CD4-positive, alpha-beta memory T cell (primary cell): ENCODE results near the gene TMEM174. TPM values are rescaled to one million over a fixed set of nuclear protein-coding genes. Genes with fewer than 3 reads are reported as not detected.

Experiments used
- CTCF ChIA-PET: fragments of 350-600 bp; sonication (Branson Sonifier 250); formaldehyde crosslinking; loops from one replicate; lab custom pipeline; 2021; ENCODE audit warnings: inconsistent platforms; ENCODE audit not compliant: partially characterized antibody; lab: Charles Lee
- POLR2A ChIA-PET: fragments of 350-600 bp; sonication (Branson Sonifier 250); formaldehyde crosslinking; loops from one replicate; lab custom pipeline; 2021; ENCODE audit not compliant: partially characterized antibody; lab: Charles Lee
- DNase-seq, 5 donors: peaks; one replicate each; pipeline versions ENCODE4 v3.0.0 to v3.0.0-alpha.2; 2020 to 2022; ENCODE audit warnings: mixed read lengths in 1 of 5
- H3K27ac ChIP-seq: one replicate; pipeline ENCODE4 v1.7.0; 2013; ENCODE audit warnings: low read depth, low read length
- H3K27me3 ChIP-seq: 2 replicates; pipeline ENCODE4 v1.7.0; 2013; ENCODE audit warnings: mild to moderate bottlenecking, low read length, moderate library complexity; ENCODE audit not compliant: insufficient read depth
- H3K36me3 ChIP-seq: 2 replicates; pipeline ENCODE4 v1.7.0; 2013; ENCODE audit warnings: mild to moderate bottlenecking, low read length, moderate library complexity; ENCODE audit not compliant: insufficient read depth
- H3K4me1 ChIP-seq: 2 replicates; pipeline ENCODE4 v1.7.0; 2013; ENCODE audit warnings: mild to moderate bottlenecking, low read length, moderate library complexity; ENCODE audit not compliant: insufficient read depth
- H3K4me3 ChIP-seq, 2 donors: one replicate each; pipeline ENCODE4 v1.7.0; 2013; ENCODE audit warnings: low read length in 2 of 2, mild to moderate bottlenecking in 1 of 2
- H3K9me3 ChIP-seq, 2 donors: one replicate each; pipeline ENCODE4 v1.7.0; 2013; ENCODE audit warnings: low read length in 2 of 2, control low read depth in 1 of 2; ENCODE audit not compliant: control insufficient read depth in 1 of 2
- H3K27ac Mint-ChIP-seq, 7 donors: one replicate each; pipeline ENCODE4 v1.8.0; 2020 to 2021; ENCODE audit warnings: mixed read lengths in 7 of 7, mild to moderate bottlenecking in 6 of 7, inconsistent platforms in 3 of 7, moderate library complexity in 3 of 7
- H3K27me3 Mint-ChIP-seq, 2 donors: one replicate each; pipeline ENCODE4 v1.8.0; 2020 to 2021; ENCODE audit warnings: mixed read lengths in 2 of 2
- H3K36me3 Mint-ChIP-seq, 2 donors: one replicate each; pipeline ENCODE4 v1.8.0; 2020 to 2021; ENCODE audit warnings: mixed read lengths in 2 of 2, inconsistent platforms in 1 of 2, mild to moderate bottlenecking in 1 of 2
- H3K4me1 Mint-ChIP-seq, 4 donors: one replicate each; pipeline ENCODE4 v1.8.0; 2020 to 2021; ENCODE audit warnings: mixed read lengths in 4 of 4, mild to moderate bottlenecking in 1 of 4
- H3K4me3 Mint-ChIP-seq, 8 donors: one replicate each; pipeline ENCODE4 v1.8.0; 2020 to 2021; ENCODE audit warnings: mixed read lengths in 8 of 8, mild to moderate bottlenecking in 7 of 8, moderate library complexity in 6 of 8, inconsistent platforms in 3 of 8
- H3K9me3 Mint-ChIP-seq, 8 donors: one replicate each; pipeline ENCODE4 v1.8.0; 2020 to 2021; ENCODE audit warnings: mixed read lengths in 8 of 8, mild to moderate bottlenecking in 5 of 8, inconsistent platforms in 3 of 8, moderate library complexity in 1 of 8
- intact Hi-C: fragments of 100-400 bp; cut with micrococcal nuclease; formaldehyde crosslinking; loops from one replicate; pipeline ENCODE4 v1.15.1; 2023
- polyA plus RNA-seq, 2 donors: library from polyadenylated mRNA; unstranded; fragments of 300-500 nt; fragmentation: Illumina TruSeq; gene quantifications; one replicate each; pipeline ENCODE4 v1.2.3, GENCODE V29; 2021
- total RNA-seq, 2 experiments: library from RNA; stranded (reverse); gene quantifications; one replicate each; pipeline ENCODE4 v1.2.3, GENCODE V29; 2021

The TMEM174 gene
- total and polyA plus RNA-seq, 4 experiments from 2014 or later: not detected

DNA sequence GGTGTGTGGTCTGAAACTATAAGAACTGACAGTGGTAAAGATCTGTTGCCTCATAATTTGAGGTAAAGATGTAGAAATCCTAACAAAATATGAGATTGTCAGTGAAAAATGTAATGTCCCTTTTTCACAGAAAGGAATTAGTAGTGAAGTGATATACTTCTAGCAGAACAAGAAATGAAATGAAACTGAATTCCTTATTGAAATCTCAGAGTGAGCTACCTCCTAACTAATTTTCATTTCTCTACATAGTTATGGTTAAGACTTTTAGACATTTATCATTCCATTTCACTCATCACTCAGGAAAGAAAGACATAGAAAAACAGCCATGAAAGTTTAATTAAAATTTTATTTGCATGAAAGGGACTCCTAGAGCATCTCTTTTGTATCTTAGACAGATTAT is 48.7 kb downstream of the TMEM174 start:
- Mint-ChIP-seq H3K4me3 (no peak overlapping the region), H3K27ac (no peak overlapping the region), H3K27me3 (peaks cover 29 to 31% of the 10 kb centered on the region in 2 donors), H3K4me1 (peaks cover 0 to 9% (median under 1%) of the 10 kb centered on the region in 4 donors), H3K36me3 (no peaks in the 10 kb centered on the region), H3K9me3 (peaks cover 0 to 3% (median 0%) of the 10 kb centered on the region in 8 donors)
- H3K36me3 ChIP-seq: no peaks in the 10 kb centered on the region
- ChIA-PET POLR2A (no interaction called here), CTCF (interaction anchor here (1.0 to 1.1 kb wide), 2 partner anchors 20 to 229 kb away, joined by 3 read pairs; no protein-coding TSS in a partner anchor)
- no peak overlapping the region for H3K27ac ChIP-seq
- H3K4me3 ChIP-seq: no peak overlapping the region
- intact Hi-C loops: no loop called here
- DNase-seq: no peak
- peaks cover 5% of the 10 kb centered on the region for H3K27me3 ChIP-seq
- no peaks in the 10 kb centered on the region for H3K4me1 ChIP-seq
- no peaks in the 10 kb centered on the region for H3K9me3 ChIP-seq

DNA sequence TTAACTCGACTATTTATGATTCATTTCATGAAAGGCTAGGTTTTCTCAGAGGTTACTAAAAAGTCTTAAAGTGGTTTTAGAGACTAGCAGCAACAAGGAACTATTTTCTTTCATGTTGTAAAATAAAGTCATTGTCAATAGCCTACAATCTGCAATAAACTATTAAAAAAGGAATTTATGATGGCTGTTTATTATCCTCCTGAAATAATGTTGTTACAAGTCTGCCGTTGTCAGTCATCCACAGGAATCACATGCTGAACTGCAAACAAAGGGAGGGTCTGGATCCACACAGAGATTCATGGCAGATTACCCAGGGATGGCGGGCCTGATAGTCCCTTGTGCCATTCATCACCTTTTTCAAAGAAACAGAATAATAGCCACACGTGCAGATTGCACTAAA is 49.2 kb downstream of the TMEM174 start:
- no peak overlapping the region for H3K27ac ChIP-seq
- no peaks in the 10 kb centered on the region for H3K9me3 ChIP-seq
- no peak for DNase-seq
- H3K27me3 ChIP-seq: peaks cover 5% of the 10 kb centered on the region
- CTCF ChIA-PET: interaction anchor here (1.1 kb wide), 1 partner anchor 229 kb away, joined by 3 read pairs; no protein-coding TSS in a partner anchor
- H3K4me1 ChIP-seq: no peaks in the 10 kb centered on the region
- no peak overlapping the region for H3K27ac Mint-ChIP-seq
- no peak overlapping the region for H3K4me3 ChIP-seq
- no peaks in the 10 kb centered on the region for H3K36me3 ChIP-seq
- intact Hi-C loops: no loop called here
- H3K36me3 Mint-ChIP-seq: no peaks in the 10 kb centered on the region
- H3K4me1 Mint-ChIP-seq: peaks cover 0 to 9% (median under 1%) of the 10 kb centered on the region in 4 donors
- H3K27me3 Mint-ChIP-seq: peaks cover 29 to 30% of the 10 kb centered on the region in 2 donors
- no peak overlapping the region for H3K4me3 Mint-ChIP-seq
- H3K9me3 Mint-ChIP-seq: no peaks in the 10 kb centered on the region
- POLR2A ChIA-PET: no interaction called here

Other genes starting within 250 kb of the TMEM174 start
- 1 to 10 TPM; 6.1 to 6.3 TPM for gene FCHO2, start 217.2 kb upstream of the TMEM174 start, total RNA-seq
- gene FCHO2, start 217.2 kb upstream of the TMEM174 start, polyA plus RNA-seq: 1 to 10 TPM; 1.4 to 2.5 TPM
- under 1 TPM; 0.35 to 0.36 TPM for gene TMEM171, start 52.6 kb upstream of the TMEM174 start, total RNA-seq
- gene TMEM171, start 52.6 kb upstream of the TMEM174 start, polyA plus RNA-seq: 1 to 10 TPM in 1 of 2 donors, under 1 TPM in 1; 0.68 to 1.3 TPM